SH-SY5Y (cell line): Measurements from ENCODE around the gene ADAT1.

Source experiments
- GATA2 ChIP-seq: IDR thresholded peaks from 2 replicates; pipeline ENCODE4 v1.6.1; 2011; ENCODE audit warnings: mild to moderate bottlenecking, low read depth, low read length
- GATA3 ChIP-seq: IDR thresholded peaks from 2 replicates; pipeline ENCODE4 v1.6.1; 2011; ENCODE audit warnings: low read depth, mild to moderate bottlenecking, low read length, moderate library complexity

- TF ChIP-seq GATA3: no peak
- TF ChIP-seq GATA2: no peak
Measured at GRCh38 chr16:75647112-75647491, 24.0 kb upstream of the ADAT1 start.
